HG03108 (cell line): ENCODE measurements around the gene ING3.
A peak's percentile ranks its signal among the peaks of the same experiment; 100 is the strongest.

ENCODE experiments used
- ATAC-seq: cut with Tn5 transposase; IDR thresholded peaks from one replicate; pipeline ENCODE4 v1.9.1; 2021; ENCODE audit warnings: moderate library complexity; ENCODE audit not compliant: unreplicated experiment

ING3 gene

GRCh38 chr7:120987683-120988590, 37.4 kb downstream of the ING3 start:
- ATAC-seq, result peak; percentile 92

- ATAC-seq, result peak; percentile 34
Observed at GRCh38 chr7:120988591-120989256, 38.1 kb downstream of the ING3 start, which contains the start of gene CPED1. CPED1 (plus strand) TSS chr7:120988711; CDS start chr7:120989622, 911 bp downstream.

- ATAC-seq, result no peak
Observed at GRCh38 chr7:120989257-120990220, 39.0 kb downstream of the ING3 start.

GRCh38 chr7:120990468-120991118, 40.0 kb downstream of the ING3 start:
- no peak for ATAC-seq

GRCh38 chr7:120991161-120991560, 40.6 kb downstream of the ING3 start:
- no peak for ATAC-seq

- ATAC-seq, result no peak
Observed at GRCh38 chr7:120991581-120991980, 41.0 kb downstream of the ING3 start.

- no peak for ATAC-seq
Observed at GRCh38 chr7:120992272-120992964, 41.8 kb downstream of the ING3 start.

- ATAC-seq, result no peak
Observed at GRCh38 chr7:120992965-120993494, 42.5 kb downstream of the ING3 start.

GRCh38 chr7:120993553-120994191, 43.1 kb downstream of the ING3 start:
- ATAC-seq, result no peak

- no peak for ATAC-seq
Observed at GRCh38 chr7:120994512-120995410, 44.2 kb downstream of the ING3 start.

- ATAC-seq, result no peak
Observed at GRCh38 chr7:120995654-120996053, 45.1 kb downstream of the ING3 start.

- ATAC-seq, result no peak
Observed at GRCh38 chr7:120996333-120996987, 45.9 kb downstream of the ING3 start.

- no peak for ATAC-seq
Observed at GRCh38 chr7:120996988-120997345, 46.4 kb downstream of the ING3 start.

- no peak for ATAC-seq
Observed at GRCh38 chr7:120997882-120998474, 47.4 kb downstream of the ING3 start.

GRCh38 chr7:120998520-120998919, 47.9 kb downstream of the ING3 start:
- ATAC-seq, result no peak

- ATAC-seq, result no peak
Observed at GRCh38 chr7:120998996-120999565, 48.5 kb downstream of the ING3 start.
